ENCODE data around the gene TAC4. TPM values are rescaled to one million over a fixed set of nuclear protein-coding genes. Genes with fewer than 3 reads are reported as not detected.

The TAC4 gene
- total RNA-seq, 1 donor from 2014 or later, result not detected

DNA sequence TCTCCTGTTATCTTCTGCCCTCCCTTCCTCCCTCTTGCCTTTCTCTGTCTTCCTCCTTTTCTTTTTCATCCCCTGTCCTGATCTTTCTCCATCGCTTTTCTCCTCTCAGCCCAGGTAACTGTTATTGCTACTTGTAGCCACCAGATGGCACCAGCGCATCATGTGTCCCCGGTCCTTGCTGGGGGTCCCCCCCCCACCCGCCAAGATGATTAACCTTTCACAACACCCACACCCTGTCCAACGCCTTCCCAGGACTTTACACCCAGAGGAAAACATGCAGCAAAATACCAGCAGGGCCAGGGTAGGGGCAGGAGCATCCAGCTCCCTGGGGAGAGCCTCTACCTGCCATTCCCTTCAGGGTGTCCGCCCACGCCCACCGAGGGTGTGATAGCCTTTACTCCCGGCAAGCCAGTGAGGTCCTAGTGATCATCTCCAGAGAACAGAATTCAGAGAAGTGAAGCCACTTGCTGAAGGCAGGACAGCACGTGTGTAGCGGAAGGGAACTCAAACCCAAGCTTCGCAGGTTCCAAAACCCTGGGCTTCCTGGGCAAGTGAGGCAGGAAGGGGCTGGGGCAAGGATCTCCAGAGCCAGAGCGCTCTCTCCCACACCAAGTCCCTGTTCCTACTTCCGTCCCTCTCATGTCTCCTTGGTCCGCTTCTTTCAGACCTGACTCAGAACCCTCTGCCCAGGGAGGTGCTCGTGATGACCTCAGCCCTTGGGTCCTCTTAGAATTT lies 13.4 kb upstream of the TAC4 start:
- H3K4me1 Mint-ChIP-seq, result peaks cover 3% of the 10 kb centered on the region
- H3K27me3 Mint-ChIP-seq, result peaks cover 10% of the 10 kb centered on the region
- H3K36me3 Mint-ChIP-seq (ENCODE audit: low read depth), result no peaks in the 10 kb centered on the region
- H3K4me3 Mint-ChIP-seq, result no peak overlapping the region
- peak; percentile 81 for DNase-seq
- no peaks in the 10 kb centered on the region for H3K9me3 Mint-ChIP-seq
- intact Hi-C loops (cut with micrococcal nuclease), result loop anchor here (1.0 kb wide), 1 partner anchor 137 kb away; no protein-coding TSS in a partner anchor
- no peak overlapping the region for H3K27ac Mint-ChIP-seq

- intact Hi-C loops (cut with micrococcal nuclease), result loop anchor here (10.0 kb wide), 1 partner anchor 225 kb away; no protein-coding TSS in a partner anchor
- Mint-ChIP-seq H3K4me1 (peaks cover 3% of the 10 kb centered on the region), H3K9me3 (no peaks in the 10 kb centered on the region), H3K36me3 (ENCODE audit: low read depth) (no peaks in the 10 kb centered on the region), H3K27ac (no peak overlapping the region), H3K27me3 (peaks cover 10% of the 10 kb centered on the region), H3K4me3 (no peak overlapping the region)
- no peak for DNase-seq
Measured at GRCh38 chr17:49859991-49860953, 12.4 kb upstream of the TAC4 start.

- DNase-seq, result no peak
- Mint-ChIP-seq H3K27me3 (peaks cover 15% of the 10 kb centered on the region), H3K4me1 (peaks cover 3% of the 10 kb centered on the region), H3K4me3 (no peak overlapping the region), H3K9me3 (no peaks in the 10 kb centered on the region), H3K27ac (no peak overlapping the region), H3K36me3 (ENCODE audit: low read depth) (no peaks in the 10 kb centered on the region)
- intact Hi-C loops (cut with micrococcal nuclease), result loop anchor here (10.0 kb wide), 1 partner anchor 226 kb away; no protein-coding TSS in a partner anchor
Measured at GRCh38 chr17:49858796-49859195, 10.9 kb upstream of the TAC4 start.

- Mint-ChIP-seq H3K36me3 (ENCODE audit: low read depth) (no peaks in the 10 kb centered on the region), H3K4me3 (no peak overlapping the region), H3K9me3 (no peaks in the 10 kb centered on the region), H3K27me3 (peaks cover 20% of the 10 kb centered on the region), H3K4me1 (peaks cover 15% of the 10 kb centered on the region), H3K27ac (no peak overlapping the region)
- intact Hi-C loops (cut with micrococcal nuclease), result loop anchor here (10.0 kb wide), 1 partner anchor 231 kb away; no protein-coding TSS in a partner anchor
- DNase-seq, result no peak
Measured at GRCh38 chr17:49854126-49854525, 6.3 kb upstream of the TAC4 start.

DNA sequence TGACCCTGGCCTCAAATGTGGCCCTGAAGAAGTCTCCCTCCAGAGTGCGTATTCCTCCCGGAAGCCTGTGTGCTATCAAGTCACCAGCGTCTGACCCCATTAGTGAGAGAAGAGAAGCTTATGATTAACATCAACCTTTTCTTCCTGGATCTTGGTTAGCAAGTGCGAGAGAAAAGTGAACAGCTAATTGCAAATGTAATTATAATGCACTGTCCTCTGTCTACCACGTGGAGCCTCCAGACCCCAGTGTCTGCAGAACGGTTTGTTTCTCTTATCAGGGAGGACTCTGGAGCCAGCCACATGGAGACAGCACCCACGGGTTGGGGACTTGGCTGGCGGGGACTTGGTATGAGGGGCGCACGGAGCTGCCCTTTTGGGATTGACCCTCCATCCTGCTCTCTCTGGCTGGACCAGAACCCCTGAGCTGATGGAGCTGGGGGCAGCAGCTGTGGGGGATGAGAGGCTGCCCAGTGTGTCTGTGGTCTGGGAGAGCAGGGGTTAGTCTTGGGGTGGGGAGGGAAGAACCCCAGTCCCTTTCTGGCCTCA lies 5.7 kb upstream of the TAC4 start:
- intact Hi-C loops (cut with micrococcal nuclease), result loop anchor here (10.0 kb wide), 1 partner anchor 231 kb away; no protein-coding TSS in a partner anchor
- Mint-ChIP-seq H3K27me3 (peaks cover 19% of the 10 kb centered on the region), H3K27ac (no peak overlapping the region), H3K4me1 (peaks cover 15% of the 10 kb centered on the region), H3K9me3 (no peaks in the 10 kb centered on the region), H3K36me3 (ENCODE audit: low read depth) (no peaks in the 10 kb centered on the region), H3K4me3 (no peak overlapping the region)
- no peak for DNase-seq

DNA sequence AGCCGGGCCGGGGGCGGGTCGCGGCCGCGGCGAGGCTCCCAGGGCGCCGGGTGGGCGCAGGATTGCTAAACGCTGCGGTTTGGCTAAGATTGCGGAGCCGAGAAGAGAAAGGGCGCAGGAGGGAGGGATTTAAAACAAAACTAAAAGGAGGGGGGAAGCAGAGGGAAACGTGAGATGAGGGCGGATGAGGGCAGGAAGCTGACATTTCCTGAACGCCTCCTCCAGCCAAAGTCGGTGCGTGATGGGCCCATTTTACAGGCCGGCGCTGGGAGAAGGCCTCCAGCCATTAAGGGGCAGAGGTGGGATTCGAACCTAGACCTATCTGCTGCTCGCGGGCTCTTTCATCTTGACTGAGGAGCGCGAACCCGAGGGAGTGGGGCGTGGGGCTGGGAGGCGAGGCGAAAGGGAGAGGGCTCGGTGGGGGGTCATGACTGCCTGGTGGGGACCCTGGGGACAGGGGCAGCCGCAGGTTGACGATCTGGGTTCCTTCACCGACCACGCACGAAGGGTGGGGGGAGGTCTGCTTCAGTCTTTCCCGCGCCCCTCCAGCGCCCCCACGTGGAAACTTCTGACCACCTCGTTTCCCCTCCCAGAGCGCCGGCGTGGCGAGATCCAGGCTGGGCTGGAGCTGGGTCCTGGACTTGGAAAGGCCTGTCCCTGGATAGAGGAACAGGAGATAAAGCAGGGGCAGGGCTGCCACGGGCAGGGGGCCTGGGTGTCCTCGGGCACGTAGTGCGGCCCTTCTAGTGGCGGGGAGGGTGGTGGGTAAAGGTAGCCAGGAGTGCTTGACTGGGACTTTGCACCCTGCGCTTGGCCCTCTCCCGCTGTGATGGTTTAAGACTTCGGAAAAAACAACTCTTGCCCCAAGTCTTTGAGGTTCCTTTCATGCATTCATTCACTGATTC lies 3.8 kb upstream of the TAC4 start:
- intact Hi-C loops (cut with micrococcal nuclease), result loop anchor here (2.0 to 10.0 kb wide), 4 partner anchors 143 to 283 kb away; no protein-coding TSS in a partner anchor
- H3K4me1 Mint-ChIP-seq, result peaks cover 15% of the 10 kb centered on the region
- H3K4me3 Mint-ChIP-seq, result peak overlapping the region; percentile 87

GRCh38 chr17:49850772-49851386 lies 3.0 kb upstream of the TAC4 start:
- intact Hi-C loops (cut with micrococcal nuclease), result loop anchor here (2.0 to 10.0 kb wide), 4 partner anchors 142 to 282 kb away; no protein-coding TSS in a partner anchor
- peak; percentile 63 for DNase-seq
- peaks cover 15% of the 10 kb centered on the region for H3K4me1 Mint-ChIP-seq
- H3K4me3 Mint-ChIP-seq, result peak overlapping the region; percentile 91
- no peaks in the 10 kb centered on the region for H3K9me3 Mint-ChIP-seq
- H3K27ac Mint-ChIP-seq, result peak overlapping the region; percentile 88
- peaks cover 2% of the 10 kb centered on the region for H3K36me3 Mint-ChIP-seq (ENCODE audit: low read depth)
- H3K27me3 Mint-ChIP-seq, result peaks cover 17% of the 10 kb centered on the region

More for the DNA sequence above, 3.8 kb upstream of the TAC4 start:
- peaks cover 17% of the 10 kb centered on the region for H3K27me3 Mint-ChIP-seq
- no peaks in the 10 kb centered on the region for H3K9me3 Mint-ChIP-seq
- peak; percentile 88 for DNase-seq
- H3K27ac Mint-ChIP-seq, result peak overlapping the region; percentile 81
- H3K36me3 Mint-ChIP-seq (ENCODE audit: low read depth), result peaks cover 2% of the 10 kb centered on the region

- no peak for DNase-seq
- H3K27ac Mint-ChIP-seq, result no peak overlapping the region
Measured at GRCh38 chr17:49850218-49850610, 2.3 kb upstream of the TAC4 start.

GRCh38 chr17:49848739-49849138 lies 870 bp upstream of the TAC4 start:
- H3K4me3 Mint-ChIP-seq, result no peak overlapping the region
- H3K9me3 Mint-ChIP-seq, result no peaks in the 10 kb centered on the region
- peaks cover 25% of the 10 kb centered on the region for H3K4me1 Mint-ChIP-seq
- no peak for DNase-seq
- intact Hi-C loops (cut with micrococcal nuclease), result no loop called here
- H3K27me3 Mint-ChIP-seq, result peaks cover 12% of the 10 kb centered on the region
- H3K36me3 Mint-ChIP-seq (ENCODE audit: low read depth), result peaks cover 2% of the 10 kb centered on the region
- H3K27ac Mint-ChIP-seq, result no peak overlapping the region

More at GRCh38 chr17:49850218-49850610, 2.3 kb upstream of the TAC4 start:
- Mint-ChIP-seq H3K4me3 (peak overlapping the region; percentile 91), H3K27me3 (peaks cover 17% of the 10 kb centered on the region), H3K36me3 (ENCODE audit: low read depth) (peaks cover 2% of the 10 kb centered on the region), H3K9me3 (no peaks in the 10 kb centered on the region), H3K4me1 (peaks cover 17% of the 10 kb centered on the region)
- intact Hi-C loops (cut with micrococcal nuclease), result loop anchor here (2.0 to 10.0 kb wide), 4 partner anchors 141 to 281 kb away; no protein-coding TSS in a partner anchor

DNA sequence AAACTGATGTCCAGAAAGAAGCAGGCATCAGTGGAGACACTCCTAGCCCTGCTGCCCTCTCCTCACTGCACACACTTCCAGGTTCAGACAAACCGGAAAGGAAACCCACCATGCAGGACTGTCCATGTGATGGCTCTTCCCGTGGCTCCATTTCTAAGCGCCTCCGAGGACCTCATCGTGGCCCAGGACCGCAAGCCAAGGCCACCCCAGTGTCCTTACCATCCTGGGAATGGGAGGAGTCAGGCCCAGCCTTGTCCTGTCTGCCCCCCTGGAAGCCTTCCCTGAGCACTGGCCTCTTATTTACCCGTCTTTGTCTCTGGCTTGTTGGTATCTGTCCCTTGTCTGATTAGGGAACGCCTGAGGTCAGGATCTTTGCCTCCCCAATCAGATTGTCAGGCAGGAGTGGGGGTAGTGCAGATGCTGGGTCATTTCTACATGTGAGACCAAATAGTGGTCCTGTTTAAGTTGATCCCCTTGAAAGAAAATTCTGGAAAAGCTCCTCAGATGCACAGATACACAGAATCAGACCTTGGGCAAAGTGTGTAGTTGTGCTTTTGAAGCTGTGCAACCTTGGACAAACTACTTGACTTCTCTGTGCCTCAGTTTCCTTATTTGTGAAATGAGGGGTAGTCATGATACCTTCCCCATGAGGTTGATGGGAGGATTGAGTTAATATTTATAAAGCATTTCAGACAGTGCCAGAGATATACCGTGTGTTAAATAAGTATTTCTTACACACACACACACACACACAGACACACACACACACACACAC lies 744 bp downstream of the TAC4 start:
- peaks cover 3% of the 10 kb centered on the region for H3K27me3 Mint-ChIP-seq
- intact Hi-C loops (cut with micrococcal nuclease), result no loop called here
- no peak for DNase-seq
- H3K9me3 Mint-ChIP-seq, result no peaks in the 10 kb centered on the region
- no peak overlapping the region for H3K27ac Mint-ChIP-seq
- H3K36me3 Mint-ChIP-seq (ENCODE audit: low read depth), result peaks cover 5% of the 10 kb centered on the region
- peaks cover 23% of the 10 kb centered on the region for H3K4me1 Mint-ChIP-seq
- H3K4me3 Mint-ChIP-seq, result no peak overlapping the region

GRCh38 chr17:49845321-49845720 lies 2.5 kb downstream of the TAC4 start:
- intact Hi-C loops (cut with micrococcal nuclease), result no loop called here
- no peaks in the 10 kb centered on the region for H3K27me3 Mint-ChIP-seq
- H3K4me1 Mint-ChIP-seq, result peaks cover 9% of the 10 kb centered on the region
- H3K36me3 Mint-ChIP-seq (ENCODE audit: low read depth), result peaks cover 5% of the 10 kb centered on the region
- no peaks in the 10 kb centered on the region for H3K9me3 Mint-ChIP-seq
- no peak overlapping the region for H3K4me3 Mint-ChIP-seq
- no peak for DNase-seq
- no peak overlapping the region for H3K27ac Mint-ChIP-seq

All from activated CD4-positive, alpha-beta T cell treated with anti-CD3 and anti-CD28 coated beads, Interleukin-2, amount 10 ng/mL, durations not matched to agents 24 days and 14 days (primary cell).